Stimulated activated CD4-positive, alpha-beta T cell treated with anti-CD3 and anti-CD28 coated beads, Interleukin-2, amount 100 ng/mL, for 48 hours (primary cell): Measurements from ENCODE around the gene PTTG1IP2.
"Not testable (repeated sequence)": the region's sequence is repeated elsewhere in the genome, so short reads cannot be mapped to it uniquely, and the experiment has no call there.

Experiments used
- DNase-seq, 2 donors: peaks; one replicate each; pipeline ENCODE4 v3.0.0-alpha.2; 2020

Gene PTTG1IP2

DNA sequence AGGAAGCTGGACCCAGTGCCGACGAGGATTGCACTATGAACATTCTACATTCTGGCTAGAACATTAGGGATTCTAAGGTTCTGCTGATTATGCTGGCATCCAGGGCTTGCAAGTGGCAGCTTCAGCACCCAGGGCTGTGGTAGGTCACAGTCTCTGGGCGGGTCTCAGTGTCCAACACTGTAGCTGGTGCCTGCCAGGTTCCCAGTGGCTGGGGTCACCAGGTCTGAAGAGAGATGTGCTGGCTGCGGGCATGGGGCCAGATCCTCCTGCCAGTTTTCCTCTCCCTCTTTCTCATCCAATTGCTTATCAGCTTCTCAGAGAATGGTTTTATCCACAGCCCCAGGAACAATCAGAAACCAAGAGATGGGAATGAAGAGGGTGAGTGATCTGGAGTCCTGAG is at the start of gene PTTG1IP2:
Gene PTTG1IP2, plus strand, starts transcription at position 86 of the 400 bp plus-strand sequence. Its CDS starts 148 bp downstream, at position 234.
- no peak for DNase-seq

DNA sequence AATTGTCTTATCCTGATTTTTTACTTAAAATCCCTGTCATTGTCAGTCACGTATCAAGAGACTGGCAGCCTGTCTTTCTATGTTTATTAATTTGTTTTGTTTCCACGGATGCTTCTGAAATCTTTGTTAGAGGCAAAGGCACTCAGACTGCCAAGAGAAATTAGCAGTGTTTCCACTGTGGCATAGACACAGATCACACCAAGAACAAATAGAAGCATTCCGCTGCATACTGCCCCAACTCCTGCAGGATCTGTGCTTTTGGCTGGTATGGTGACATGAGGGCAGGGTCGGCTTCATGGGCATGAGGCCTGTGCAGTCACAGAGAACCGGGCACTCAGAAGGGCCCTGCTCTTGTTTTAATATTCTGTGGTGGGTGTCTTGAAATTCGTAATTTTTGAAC is 47.8 kb upstream of the PTTG1IP2 start:
- DNase-seq: no peak

DNA sequence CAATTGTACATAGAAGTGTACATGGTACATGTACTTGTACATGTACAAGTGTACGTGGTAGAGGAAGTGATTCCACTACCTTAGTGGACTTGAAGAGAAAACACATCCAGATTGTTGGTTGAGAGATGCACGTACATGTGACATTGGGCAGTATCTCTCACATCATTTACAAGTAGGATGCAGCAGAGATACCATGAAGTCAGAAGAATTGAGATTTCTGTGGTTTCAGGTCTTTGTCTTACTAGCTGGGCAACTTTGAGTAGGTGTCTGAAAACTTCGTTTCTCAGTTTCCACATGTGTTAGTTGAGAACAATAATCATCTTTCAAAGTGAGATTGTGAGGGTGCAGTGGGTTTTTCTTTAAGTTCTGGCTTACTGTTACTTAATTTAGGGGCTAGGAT is 44.7 kb upstream of the PTTG1IP2 start:
- no peak for DNase-seq

DNA sequence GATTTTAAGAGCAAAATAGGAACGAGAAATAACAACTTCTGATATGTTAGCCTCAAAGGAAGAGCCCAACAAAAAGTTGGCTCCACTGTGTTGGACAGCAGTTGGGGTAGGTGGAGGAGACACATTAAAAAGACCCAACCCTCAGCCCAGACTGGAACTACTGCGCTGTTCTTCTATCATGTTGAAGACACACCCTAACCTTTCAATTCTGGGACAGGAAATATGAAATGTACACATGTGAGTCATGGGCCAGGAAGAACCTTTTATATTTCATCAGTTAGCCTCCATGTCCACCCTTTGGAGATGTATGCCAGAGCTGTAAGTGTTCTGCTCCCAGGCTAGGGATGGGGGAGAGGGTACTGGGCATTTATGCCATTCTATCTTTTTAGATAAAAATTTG is 44.1 kb upstream of the PTTG1IP2 start:
- DNase-seq: no peak

DNA sequence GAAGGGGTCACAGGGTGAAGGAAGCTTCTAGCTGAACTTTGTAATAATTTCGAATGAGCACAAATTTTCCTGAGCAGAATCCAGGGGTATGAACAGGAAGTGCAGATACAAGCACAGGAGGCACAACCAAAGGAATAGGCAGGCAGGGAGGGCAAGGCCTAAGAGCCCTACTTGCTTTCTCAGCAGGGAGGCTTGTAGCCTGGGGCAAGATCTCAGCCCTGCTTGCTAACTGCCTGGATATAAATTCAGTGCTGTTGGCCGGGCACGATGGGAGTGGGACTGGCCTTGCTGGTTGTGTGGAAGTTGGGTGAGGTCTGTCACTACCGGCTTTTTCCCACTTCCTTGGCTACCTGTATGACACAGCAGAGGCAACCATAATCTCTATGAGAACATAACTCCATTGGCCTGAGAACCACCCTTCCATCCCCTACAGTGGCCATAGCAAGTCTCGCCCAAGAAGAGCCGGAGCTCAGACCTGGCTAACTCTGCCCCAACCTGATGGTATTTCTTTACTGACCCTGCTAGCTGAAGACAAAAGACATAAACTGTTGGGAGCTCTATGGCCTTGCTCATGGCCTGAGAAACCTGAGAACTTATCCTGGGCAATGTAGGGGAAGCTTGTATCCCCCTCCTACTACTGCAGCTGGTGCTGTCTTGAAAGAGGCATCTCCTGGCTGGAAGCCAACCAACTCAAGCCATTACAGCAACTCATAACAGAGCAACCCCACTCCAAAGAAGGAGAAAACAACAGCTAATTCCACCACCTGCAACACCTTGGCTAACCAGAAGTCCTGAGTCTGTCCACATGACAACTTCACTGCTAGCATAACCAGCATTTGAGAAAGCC is 38.6 kb upstream of the PTTG1IP2 start:
- DNase-seq: no peak

DNA sequence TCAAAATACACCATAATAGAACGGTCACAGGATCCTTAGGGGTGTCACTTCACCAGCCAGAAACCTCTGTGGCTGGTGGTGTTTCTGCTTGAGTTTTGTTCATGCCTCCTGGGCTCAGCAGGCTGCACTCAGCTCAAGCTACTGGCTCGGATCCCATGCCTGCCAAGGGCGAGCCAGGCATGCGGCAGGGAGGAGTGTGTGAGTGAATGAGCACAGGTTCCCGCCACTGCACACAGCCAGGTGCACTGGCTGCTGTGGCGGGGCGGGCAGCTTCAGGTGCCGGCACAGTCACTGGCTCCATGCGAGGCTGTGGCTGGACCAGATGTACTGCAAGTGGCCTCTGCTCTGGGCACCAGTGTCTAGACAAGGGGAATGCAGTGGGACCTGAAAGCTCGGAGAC is 36.7 kb upstream of the PTTG1IP2 start:
- no peak for DNase-seq

DNA sequence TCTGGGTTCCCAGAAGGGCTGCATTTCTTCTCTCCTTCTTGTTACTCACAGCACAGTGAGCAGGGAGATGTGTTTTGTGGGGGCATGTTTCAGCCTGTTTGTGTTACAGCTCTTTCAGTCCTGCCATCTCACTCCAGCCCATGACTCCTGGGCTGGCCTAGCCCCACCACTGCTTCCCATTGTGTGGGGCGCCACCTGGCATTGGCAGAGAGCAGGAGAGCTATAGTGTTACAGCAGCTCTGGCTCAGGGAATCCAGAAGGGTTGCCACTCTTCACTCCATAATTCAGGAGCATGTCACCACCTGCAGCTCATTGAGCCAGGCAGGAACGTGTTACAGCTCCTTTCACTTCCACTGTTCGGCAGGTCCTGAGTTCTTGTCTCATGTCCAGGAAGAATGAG is 36.2 kb upstream of the PTTG1IP2 start:
- DNase-seq: no peak

DNA sequence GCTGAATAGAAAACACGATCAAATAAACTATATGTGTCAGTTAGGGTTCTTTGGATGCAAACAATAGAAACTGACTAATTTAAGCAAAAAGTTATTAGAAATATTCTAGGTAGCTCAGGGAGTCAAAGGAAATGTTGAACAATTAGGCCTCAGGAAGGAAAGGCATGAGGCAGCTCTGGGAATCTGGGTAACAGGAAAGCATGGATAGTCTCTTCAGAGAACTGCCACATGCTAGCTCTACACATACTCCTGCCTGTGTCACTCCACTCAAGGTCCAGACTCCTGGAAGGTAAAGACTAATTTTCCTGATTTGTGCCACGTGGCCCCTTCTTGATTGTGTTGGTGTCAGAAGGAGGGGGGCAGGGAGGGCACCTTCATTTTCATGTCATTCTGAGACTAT is 23.8 kb upstream of the PTTG1IP2 start:
- DNase-seq: no peak

DNA sequence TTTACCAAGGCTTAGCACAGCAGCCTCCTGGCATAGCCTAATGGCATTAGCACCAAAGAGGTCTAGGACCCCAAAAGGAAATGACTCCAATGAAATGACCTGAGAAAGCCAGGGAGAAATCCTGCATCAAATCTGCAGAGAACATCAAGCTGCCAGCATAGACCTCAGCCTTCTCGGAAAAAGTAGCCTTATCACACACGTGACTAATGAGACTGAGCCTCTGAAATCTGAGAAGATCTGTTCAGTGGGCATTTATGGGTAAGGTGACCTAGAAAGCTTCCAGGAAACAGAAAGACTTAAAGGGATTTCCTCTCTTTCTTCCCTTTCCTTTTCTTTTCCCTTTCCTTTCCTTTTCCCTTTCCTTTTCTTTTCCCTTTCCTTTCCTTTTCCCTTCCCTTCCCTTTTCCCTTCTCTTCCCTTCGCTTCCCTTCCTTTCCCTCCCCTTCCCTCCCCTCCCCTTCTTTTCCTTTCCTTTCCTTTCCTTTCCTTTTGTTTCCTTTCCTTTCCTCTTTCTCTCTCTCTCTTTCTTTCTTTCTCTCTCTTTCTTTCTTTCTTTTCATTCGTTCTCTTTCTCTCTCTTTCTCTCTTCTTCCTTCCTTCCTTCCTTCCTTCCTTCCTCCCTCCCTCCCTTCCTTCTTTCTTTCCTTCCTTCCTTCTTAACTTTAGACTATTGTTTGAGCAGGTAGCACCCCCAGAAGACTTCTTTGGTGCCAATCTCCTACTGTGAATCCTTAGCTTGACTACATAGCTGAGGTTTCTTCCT is 23.1 kb upstream of the PTTG1IP2 start:
- no peak for DNase-seq

DNA sequence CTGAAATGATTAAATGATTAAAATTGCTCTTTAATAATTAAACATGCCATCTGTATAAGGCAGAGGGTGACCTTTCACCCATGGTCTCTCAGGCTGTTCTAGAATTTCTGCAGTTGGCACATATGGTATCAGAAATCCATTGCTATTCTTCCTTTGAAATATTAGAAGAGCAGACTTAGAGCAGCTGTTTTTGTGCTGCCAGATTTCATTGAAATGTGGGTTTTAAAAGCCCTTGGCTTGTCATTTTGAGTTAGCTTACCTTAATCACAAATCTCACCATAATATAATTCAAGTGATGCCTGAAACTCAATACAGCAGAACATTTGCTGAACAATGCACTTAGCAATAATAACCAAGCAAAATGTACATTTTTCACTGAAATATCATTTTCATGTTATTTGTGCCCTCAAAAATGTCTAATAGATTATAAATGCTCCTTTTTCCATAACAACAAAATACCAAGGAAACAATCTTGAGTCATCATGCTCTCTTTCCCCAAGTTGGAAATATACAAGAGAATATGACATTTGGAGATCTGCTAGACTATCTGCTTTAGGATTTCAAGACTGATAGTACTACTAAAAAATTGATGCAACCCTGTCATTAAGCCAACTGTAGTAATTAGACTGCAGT is 16.1 kb upstream of the PTTG1IP2 start:
- DNase-seq: no peak

DNA sequence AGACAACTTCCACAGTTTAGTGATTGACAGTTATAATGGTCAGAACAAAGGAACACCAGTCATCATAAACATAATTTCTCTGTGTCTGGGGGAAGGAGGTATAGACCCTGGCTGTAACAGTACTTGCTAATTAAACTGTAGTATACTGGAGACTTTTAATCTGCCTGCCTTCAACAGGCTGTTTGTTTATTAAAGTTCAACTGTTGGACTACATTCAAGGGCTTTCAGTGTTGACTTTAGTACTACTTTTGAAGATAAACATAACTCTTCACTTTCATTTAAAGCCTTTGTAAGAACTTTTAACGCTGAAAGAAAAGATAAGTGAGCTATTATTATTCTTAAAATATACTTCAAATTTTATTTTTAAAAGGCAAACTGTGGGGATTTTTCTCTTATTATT is 15.5 kb upstream of the PTTG1IP2 start:
- DNase-seq: no peak

DNA sequence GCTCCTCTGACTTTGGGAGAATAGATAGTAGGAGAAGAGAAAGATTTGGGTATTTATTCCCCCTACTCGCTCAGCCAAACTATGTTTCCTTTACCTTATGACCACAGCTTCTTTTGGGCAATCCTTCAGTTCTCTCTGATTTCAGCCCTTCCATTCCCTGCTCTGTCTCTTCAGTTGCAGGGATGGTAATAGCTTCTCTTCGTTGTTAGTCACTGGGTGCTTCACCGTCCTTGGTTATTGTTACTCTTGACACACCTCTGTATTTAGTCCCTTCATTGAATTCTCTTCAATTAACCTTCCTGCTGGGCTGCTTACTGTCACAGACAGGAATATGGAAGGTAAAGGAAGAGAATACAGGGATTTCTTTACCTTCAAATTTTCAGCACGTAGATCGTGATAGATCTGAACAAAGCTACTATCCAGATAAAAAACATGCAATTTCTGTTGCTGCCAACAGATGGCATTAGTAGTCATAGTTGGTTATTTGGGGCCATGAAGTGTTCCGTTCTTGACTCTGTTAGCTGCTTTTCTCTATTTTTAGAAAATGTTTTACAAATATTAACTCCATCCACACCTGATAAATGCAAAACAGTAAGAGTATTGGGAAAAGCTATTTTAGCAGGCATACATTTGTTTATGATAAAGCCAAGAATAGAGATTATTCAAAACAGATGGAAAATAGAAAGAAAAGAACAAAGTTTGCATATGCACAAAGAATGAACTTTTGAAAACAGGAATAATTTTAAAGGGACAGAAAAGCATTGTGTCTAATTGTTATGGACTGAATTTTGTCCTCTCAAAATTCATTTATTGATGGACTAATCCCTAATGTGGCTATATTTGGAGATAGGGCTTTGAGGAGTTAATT is 14.0 kb upstream of the PTTG1IP2 start:
- DNase-seq: no peak

DNA sequence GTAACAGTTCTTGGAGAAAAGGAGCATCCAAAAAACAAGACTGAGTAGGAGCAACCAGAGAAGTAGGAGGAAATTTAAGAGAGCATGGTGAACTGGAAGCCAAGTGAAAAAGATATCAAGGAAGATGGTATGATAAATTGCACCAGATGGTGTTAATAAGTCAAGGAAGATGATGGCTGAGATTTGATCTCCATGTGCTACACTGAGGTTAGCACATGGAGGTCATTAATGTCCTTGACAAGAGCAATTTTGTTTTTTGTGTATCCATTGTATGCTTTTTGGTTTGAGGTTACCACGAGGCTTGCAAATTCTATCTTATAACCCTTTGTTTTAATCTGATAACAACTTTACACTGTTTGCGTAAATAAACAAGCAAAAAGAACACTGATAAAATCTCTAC is 11.3 kb upstream of the PTTG1IP2 start:
- no peak for DNase-seq

DNA sequence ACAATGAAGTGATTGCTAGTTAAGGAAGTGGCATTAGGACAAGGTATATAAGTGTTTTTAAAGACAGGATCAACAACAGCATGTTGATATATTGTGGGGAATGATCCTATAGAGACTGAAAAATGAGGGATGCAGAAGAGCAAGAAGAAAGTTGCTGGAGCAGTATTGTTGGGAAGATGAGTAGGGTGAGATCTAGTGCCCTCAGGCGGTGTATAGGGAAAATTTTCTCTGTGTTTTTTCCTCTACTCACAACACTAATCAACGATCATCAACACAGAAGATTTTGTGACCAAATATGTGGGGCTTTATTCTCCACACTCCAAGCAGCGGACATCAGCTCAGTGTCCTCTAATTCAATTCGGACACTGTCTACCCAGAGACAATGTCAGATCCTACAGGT is 9.6 kb upstream of the PTTG1IP2 start:
- DNase-seq: no peak

DNA sequence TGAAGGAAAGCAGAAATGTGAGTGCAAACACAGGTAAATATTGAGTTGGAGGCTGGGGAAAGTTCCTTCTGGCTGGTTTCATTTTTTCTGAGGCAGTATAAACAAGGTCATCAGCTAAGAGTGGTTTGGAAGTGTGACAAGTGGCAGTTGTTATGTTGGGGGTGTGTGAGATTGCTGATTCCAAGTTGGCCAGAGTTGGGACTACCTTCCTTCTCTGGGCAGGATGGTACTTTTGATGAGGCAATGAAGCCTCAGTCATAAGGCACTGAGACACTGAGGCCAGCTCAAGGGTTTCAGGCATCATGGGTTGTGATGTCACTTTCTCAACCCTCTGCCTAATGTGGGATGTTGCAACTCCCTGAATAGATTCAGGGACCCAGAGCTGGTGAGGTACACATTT is 8.2 kb upstream of the PTTG1IP2 start:
- DNase-seq: no peak

DNA sequence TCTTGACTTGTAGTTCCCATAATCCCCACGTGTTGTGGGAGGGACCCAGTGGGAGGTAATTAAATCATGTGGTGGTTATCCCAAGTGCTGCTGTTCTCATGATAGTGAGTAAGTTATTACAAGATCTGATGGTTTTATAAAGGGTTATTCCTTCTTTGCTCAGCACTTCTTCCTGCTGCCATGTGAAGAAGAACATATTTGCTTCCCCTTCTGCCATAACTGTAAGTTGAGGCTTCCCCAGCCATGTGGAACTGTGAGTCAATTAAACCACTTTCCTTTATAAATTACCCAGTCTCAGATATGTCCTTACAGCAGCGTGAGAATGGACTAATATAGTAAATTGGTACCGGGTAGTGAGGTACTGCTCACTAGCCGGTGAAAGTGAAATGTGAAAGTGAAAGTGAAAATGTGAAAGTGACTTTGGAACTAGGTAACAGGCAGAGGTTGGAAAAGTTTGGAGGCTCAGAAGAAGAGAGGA is 6.2 kb upstream of the PTTG1IP2 start:
- not testable (repeated sequence) for DNase-seq

DNA sequence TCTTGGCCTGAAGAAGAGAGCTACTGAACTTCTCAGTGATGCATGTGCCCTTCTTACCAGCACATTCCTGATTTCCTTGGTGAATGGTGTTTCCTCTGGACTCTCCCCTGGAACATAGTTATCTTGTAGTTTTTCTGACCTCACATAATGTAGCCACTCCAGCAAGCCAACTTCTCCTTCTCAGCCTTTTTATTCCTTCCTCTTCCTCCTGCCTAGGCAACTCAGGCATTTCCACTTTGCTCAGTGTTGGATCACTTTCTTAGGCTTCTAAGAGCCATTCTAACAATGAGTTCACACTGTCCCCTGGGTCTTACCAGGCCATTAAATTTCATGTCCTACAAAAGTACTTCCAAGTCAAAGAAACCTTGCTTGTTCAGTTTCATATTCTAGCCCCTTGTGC is 3.6 kb upstream of the PTTG1IP2 start:
- DNase-seq: no peak

DNA sequence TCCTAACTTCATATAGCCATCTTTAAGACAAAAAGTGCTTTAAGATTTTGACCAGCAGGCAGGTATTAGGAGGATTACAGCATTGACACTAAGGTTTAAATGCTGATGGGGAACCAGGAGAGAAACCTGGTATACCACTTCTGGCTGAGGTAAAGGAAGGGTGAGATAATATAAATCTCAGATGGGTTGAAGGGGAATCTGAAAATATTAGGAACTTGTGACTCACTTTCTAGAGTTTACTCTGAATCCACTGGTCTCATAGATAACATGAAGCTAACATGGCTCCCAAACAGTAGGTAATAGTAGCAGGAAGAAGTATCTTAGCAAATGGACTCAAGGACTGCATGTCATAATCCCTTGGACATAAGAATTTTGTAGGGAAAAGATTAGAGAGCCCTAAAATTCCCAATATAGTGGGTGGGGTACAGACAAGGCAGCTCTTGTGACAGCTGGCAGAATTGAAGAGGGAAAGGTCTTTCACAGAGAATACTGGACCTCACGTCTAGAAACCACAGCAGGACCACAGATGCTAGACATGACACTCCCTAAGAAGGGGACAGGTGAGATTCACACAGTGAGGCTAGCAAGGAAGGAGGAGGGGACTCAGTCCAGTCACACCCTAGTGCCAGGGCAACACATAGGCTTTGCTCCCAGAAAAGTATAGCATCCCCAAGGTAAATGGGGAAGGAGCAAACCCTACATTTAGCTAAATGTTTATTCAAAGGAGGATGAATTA is 3.5 kb downstream of the PTTG1IP2 start:
- DNase-seq: no peak

DNA sequence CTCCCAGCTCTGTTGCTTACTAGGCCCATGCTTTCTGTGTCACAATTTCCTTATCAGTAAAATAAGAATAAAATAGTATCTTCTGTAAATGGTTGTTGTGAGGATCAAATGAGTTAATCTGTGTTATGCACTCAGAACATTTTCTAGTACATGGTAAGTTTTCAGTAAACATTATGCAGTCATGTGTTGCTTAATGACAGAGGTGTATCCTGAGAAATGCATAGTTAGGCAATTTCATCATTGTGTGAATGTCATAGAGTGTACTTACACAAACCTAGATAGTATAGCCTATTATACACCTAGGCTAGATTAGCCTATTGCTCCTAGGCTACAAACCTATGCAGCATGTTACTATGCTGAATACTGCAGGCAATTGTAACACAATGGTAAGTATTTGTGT is 4.4 kb downstream of the PTTG1IP2 start:
- DNase-seq: no peak

DNA sequence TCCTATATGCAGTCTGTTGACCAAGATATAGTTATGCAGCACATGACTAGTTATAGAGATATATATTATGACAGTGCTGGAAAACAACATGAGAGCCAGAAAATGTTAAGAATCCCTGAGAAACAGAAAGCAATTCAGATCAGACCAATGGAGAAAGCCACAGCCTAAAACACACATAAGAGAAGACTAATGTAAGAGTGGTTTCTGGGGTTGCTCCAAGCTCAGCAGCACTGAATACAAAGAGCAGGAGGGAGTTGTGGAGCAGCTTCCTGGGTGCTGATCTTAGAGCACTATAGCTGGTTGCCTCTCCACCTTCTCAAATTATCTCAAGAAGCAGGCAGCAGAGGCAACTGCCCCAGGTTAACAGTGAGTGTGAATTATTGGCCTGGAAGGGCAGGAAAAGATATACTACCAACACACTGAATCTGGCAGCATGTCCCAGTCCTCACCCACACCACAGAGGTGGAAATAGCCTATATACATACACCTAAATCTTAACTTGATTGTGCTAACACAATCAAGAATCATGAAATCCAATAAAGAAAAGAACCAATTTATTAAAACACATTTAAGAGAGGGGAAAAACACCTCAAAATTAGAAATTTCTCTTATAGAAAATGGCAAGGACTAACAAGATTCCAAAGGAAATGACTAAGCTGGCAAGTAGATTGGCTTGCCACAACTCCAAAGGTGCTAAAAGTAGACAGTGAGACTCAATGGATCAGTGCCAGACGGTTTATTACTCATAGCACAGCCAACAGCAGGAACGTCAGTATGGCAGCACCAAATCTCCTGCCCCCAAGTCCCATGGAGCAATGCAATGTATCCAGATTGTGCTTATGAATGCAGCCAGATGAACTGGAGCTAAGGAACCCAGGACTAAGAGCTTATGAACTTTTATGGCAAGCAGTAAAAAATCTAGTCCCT is 5.1 kb downstream of the PTTG1IP2 start:
- DNase-seq: no peak

DNA sequence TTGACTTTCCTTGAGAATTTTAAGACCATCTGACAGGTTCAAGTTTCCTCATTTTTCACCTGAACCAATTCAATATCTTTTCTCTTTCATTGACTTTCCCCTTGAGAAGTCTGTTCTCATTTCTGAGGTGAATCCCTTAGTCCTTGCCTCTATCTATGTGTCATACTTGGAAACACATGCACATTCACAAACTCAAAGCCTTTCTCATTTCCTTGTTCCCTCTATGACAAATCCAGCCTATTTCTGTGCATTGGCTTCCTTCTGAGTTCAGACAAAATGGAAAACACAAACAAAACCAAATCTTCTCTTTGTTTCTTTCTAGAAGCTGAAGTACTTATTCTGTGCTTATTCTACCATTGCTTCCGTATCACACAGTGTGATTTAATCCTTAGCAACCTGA is 13.8 kb downstream of the PTTG1IP2 start:
- no peak for DNase-seq
